Left ventricle myocardium inferior (tissue), 1 donor: ENCODE results near the gene HTRA2. TPM values are rescaled to one million over a fixed set of nuclear protein-coding genes. Genes with fewer than 3 reads are reported as not detected.
A peak's percentile ranks its signal among the peaks of the same experiment; 100 is the strongest.
"Not testable (repeated sequence)": the region's sequence is repeated elsewhere in the genome, so short reads cannot be mapped to it uniquely, and the experiment has no call there.

ENCODE experiments used
- DNase-seq: peaks from one replicate; pipeline ENCODE4 v3.0.0-alpha.2; 2020
- H3K27ac ChIP-seq: fragments of 200-600 bp; replicated peaks from 2 replicates; pipeline ENCODE4 v1.8.0; 2021
- H3K27me3 ChIP-seq: fragments of 200-600 bp; 2 replicates; pipeline ENCODE4 v1.8.0; 2021; ENCODE audit warnings: low read depth
- H3K36me3 ChIP-seq: fragments of 200-600 bp; 2 replicates; pipeline ENCODE4 v1.8.0; 2021
- H3K4me1 ChIP-seq: fragments of 200-600 bp; 2 replicates; pipeline ENCODE4 v1.8.0; 2021
- H3K4me3 ChIP-seq: fragments of 200-600 bp; 2 replicates; pipeline ENCODE4 v1.8.0; 2021; ENCODE audit warnings: mild to moderate bottlenecking, moderate library complexity
- H3K9me3 ChIP-seq: fragments of 200-600 bp; replicated peaks from 2 replicates; pipeline ENCODE4 v1.8.0; 2021
- CTCF ChIP-seq: fragments of 200-600 bp; IDR thresholded peaks from 2 replicates; pipeline ENCODE4 v1.8.0; 2021; ENCODE audit warnings: antibody characterized with exemption, mild to moderate bottlenecking, borderline replicate concordance
- intact Hi-C: fragments of 100-400 bp; cut with micrococcal nuclease; formaldehyde crosslinking; loops from one replicate; pipeline ENCODE4 v1.11.0; 2022
- long read RNA-seq: library from polyadenylated mRNA; unstranded; transcript quantifications from one replicate; pipeline ENCODE4 v2.0.0, GENCODE V29; 2021
- total RNA-seq: library from RNA; stranded (reverse); fragmentation: NEBNext Ultra II Directional; extraction: Animal tissue kit (Norgen Biotek cat#: 25700); gene quantifications from one replicate; pipeline ENCODE4 v1.2.1, GENCODE V29; 2021
- donor health status: DM: no; HTN: yes; CAD: no; lungs with severe emphysema.

HTRA2 gene
- 26.6 TPM for total RNA-seq
- long read RNA-seq, transcript HTRA2-201 (8 exons, 2,370 nt) = major isoform, 39 of 56 reads
- long read RNA-seq, partial matches to known transcripts = 4 of 56 reads
- long read RNA-seq, other reads (novel, unspliced or antisense) = 8 of 56 reads

- peak within 1 kb of the TSS; percentile 93 for H3K27ac ChIP-seq
- intact Hi-C loops = no loop called here
- H3K9me3 ChIP-seq = no peaks in the 10 kb centered on the region
- TF ChIP-seq CTCF = no peak
- DNase-seq = peak; percentile 98
- peaks cover 49% of the 10 kb centered on the region for H3K4me1 ChIP-seq
- peaks cover 62% of the 10 kb centered on the region for H3K36me3 ChIP-seq
- no peaks in the 10 kb centered on the region for H3K27me3 ChIP-seq
- peak within 1 kb of the TSS; percentile 97 for H3K4me3 ChIP-seq
Measured at GRCh38 chr2:74529357-74530238, at the start of gene HTRA2, which contains the start of gene AUP1. TSS of gene HTRA2 (plus strand) at chr2:74529933. CDS start at chr2:74530007, 74 bp downstream. TSS of gene AUP1 (minus strand) at chr2:74529706. CDS start at chr2:74529629, 77 bp downstream.

- no peak for TF ChIP-seq CTCF
Measured at GRCh38 chr2:74481431-74481830, 48.3 kb upstream of the HTRA2 start.

GRCh38 chr2:74481961-74482800 is 47.6 kb upstream of the HTRA2 start:
- peak overlapping the region; percentile 99 for H3K4me3 ChIP-seq
- H3K27ac ChIP-seq = peak overlapping the region; percentile 97
- no peak for TF ChIP-seq CTCF
- DNase-seq = no peak
- peaks cover 44% of the 10 kb centered on the region for H3K4me1 ChIP-seq
- no peaks in the 10 kb centered on the region for H3K27me3 ChIP-seq
- intact Hi-C loops = loop anchor here (5.0 to 10.0 kb wide), 2 partner anchors 63 to 105 kb away; no protein-coding TSS in a partner anchor
- H3K9me3 ChIP-seq = no peaks in the 10 kb centered on the region
- peaks cover 58% of the 10 kb centered on the region for H3K36me3 ChIP-seq

More at GRCh38 chr2:74481431-74481830, 48.3 kb upstream of the HTRA2 start:
- no peak for DNase-seq
- Histone ChIP-seq H3K4me1 (peaks cover 44% of the 10 kb centered on the region), H3K9me3 (no peaks in the 10 kb centered on the region), H3K4me3 (peak overlapping the region; percentile 99), H3K36me3 (peaks cover 58% of the 10 kb centered on the region), H3K27me3 (no peaks in the 10 kb centered on the region), H3K27ac (peak overlapping the region; percentile 97)
- intact Hi-C loops = loop anchor here (5.0 to 10.0 kb wide), 2 partner anchors 63 to 106 kb away; no protein-coding TSS in a partner anchor

GRCh38 chr2:74482801-74483674 is 46.7 kb upstream of the HTRA2 start, which contains the start of the genes CCDC142 and TTC31:
TSS of gene CCDC142 (minus strand) at chr2:74482998. CDS start at chr2:74482837, 161 bp downstream.
TSS of gene TTC31 (plus strand) at chr2:74483081. CDS start at chr2:74483096, 15 bp downstream.
- Histone ChIP-seq H3K27ac (peak within 1 kb of the TSS; percentile 97), H3K36me3 (peaks cover 56% of the 10 kb centered on the region), H3K9me3 (no peaks in the 10 kb centered on the region), H3K4me3 (peak within 1 kb of the TSS; percentile 99), H3K27me3 (no peaks in the 10 kb centered on the region), H3K4me1 (peaks cover 44% of the 10 kb centered on the region)
- TF ChIP-seq CTCF = peak; percentile 95
- intact Hi-C loops = loop anchor here (5.0 to 10.0 kb wide), 2 partner anchors 62 to 104 kb away; no protein-coding TSS in a partner anchor
- DNase-seq = peak; percentile 95

GRCh38 chr2:74483675-74484164 is 46.0 kb upstream of the HTRA2 start:
- H3K27me3 ChIP-seq, DNase-seq, H3K9me3 ChIP-seq: not testable (repeated sequence)
- Histone ChIP-seq H3K4me1 (peaks cover 44% of the 10 kb centered on the region), H3K27ac (peak overlapping the region; percentile 97), H3K4me3 (peak overlapping the region; percentile 99), H3K36me3 (peaks cover 57% of the 10 kb centered on the region)
- intact Hi-C loops = loop anchor here (5.0 to 10.0 kb wide), 2 partner anchors 61 to 104 kb away; no protein-coding TSS in a partner anchor
